Activated CD4-positive, alpha-beta T cell treated with anti-CD3 and anti-CD28 coated beads for 36 hours (primary cell): ENCODE results near the gene SYPL1. TPM values are rescaled to one million over a fixed set of nuclear protein-coding genes. Genes with fewer than 3 reads are reported as not detected.
A peak's percentile ranks its signal among the peaks of the same experiment; 100 is the strongest.

ENCODE experiments used
- ATAC-seq: fragments of 200-7000 bp; cut with Tn5 transposase; one replicate; pipeline ENCODE4 v1.10.0; 2021; ENCODE audit warnings: mild to moderate bottlenecking, moderate library complexity
- CTCF ChIA-PET: fragments of 350-600 bp; sonication (Branson Sonifier 250); formaldehyde crosslinking; loops from one replicate; lab custom pipeline; 2021; ENCODE audit warnings: antibody characterized with exemption; lab: Charles Lee
- POLR2A ChIA-PET: fragments of 350-600 bp; sonication (Branson Sonifier 250); formaldehyde crosslinking; loops from one replicate; lab custom pipeline; 2021; ENCODE audit warnings: antibody characterized with exemption, inconsistent platforms; lab: Charles Lee
- DNase-seq: peaks from one replicate; pipeline ENCODE4 v3.0.0-alpha.2; 2020
- H3K27ac Mint-ChIP-seq: one replicate; pipeline ENCODE4 v1.8.0; 2021; ENCODE audit warnings: mixed read lengths
- H3K27me3 Mint-ChIP-seq: one replicate; pipeline ENCODE4 v1.8.0; 2021; ENCODE audit warnings: mixed read lengths
- H3K36me3 Mint-ChIP-seq: one replicate; pipeline ENCODE4 v1.8.0; 2021; ENCODE audit warnings: low read depth, mixed read lengths
- H3K4me1 Mint-ChIP-seq: one replicate; pipeline ENCODE4 v1.8.0; 2021; ENCODE audit warnings: mixed read lengths
- H3K4me3 Mint-ChIP-seq: one replicate; pipeline ENCODE4 v1.8.0; 2021; ENCODE audit warnings: mild to moderate bottlenecking, moderate library complexity, mixed read lengths
- H3K9me3 Mint-ChIP-seq: one replicate; pipeline ENCODE4 v1.8.0; 2021; ENCODE audit warnings: low read depth, mixed read lengths
- intact Hi-C, 2 experiments: fragments of 100-400 bp; cut with DNase I in 1 of 2; cut with micrococcal nuclease in 1 of 2; formaldehyde crosslinking; loops; one replicate each; pipeline versions ENCODE4 v1.14.2 to v1.15.1; 2022 to 2024; cut with DNase I, micrococcal nuclease
- total RNA-seq, 2 experiments: library from RNA; stranded (reverse); gene quantifications; one replicate each; pipeline ENCODE4 v1.2.3, GENCODE V29; 2021

Gene SYPL1
- total RNA-seq, 2 experiments from 2014 or later = 23.7 to 28.8 TPM

- Mint-ChIP-seq H3K4me1 (peaks cover 60% of the 10 kb centered on the region), H3K27me3 (no peaks in the 10 kb centered on the region), H3K4me3 (peak overlapping the region; percentile 16), H3K36me3 (peaks cover 6% of the 10 kb centered on the region), H3K9me3 (no peaks in the 10 kb centered on the region), H3K27ac (peak overlapping the region; percentile 49)
- intact Hi-C loops = loop anchor here (5.0 to 10.0 kb wide), 5 partner anchors 175 to 1635 kb away; partner anchors contain the start of genes CBLL1 (in 1 of the 2), HBP1 (in 1 of the 2) and NAMPT (in 1 of the 2)
- DNase-seq (no peak), ATAC-seq (no peak)
- POLR2A ChIA-PET = no interaction called here
- CTCF ChIA-PET = interaction anchor here (0.7 kb wide), 1 partner anchor 52 kb away, joined by 3 read pairs; no protein-coding TSS in a partner anchor
These were observed 2.4 kb downstream of the SYPL1 start for GRCh38 chr7:106109521-106110237.

- intact Hi-C loops = loop anchor here in 1 of 2 experiments (1.0 kb wide), 1 partner anchor 233 kb away; the partner anchor contains the start of gene ATXN7L1
- Mint-ChIP-seq H3K27ac (peak overlapping the region; percentile 49), H3K4me3 (peak overlapping the region; percentile 7), H3K9me3 (no peaks in the 10 kb centered on the region), H3K36me3 (peaks cover 6% of the 10 kb centered on the region), H3K27me3 (no peaks in the 10 kb centered on the region), H3K4me1 (peaks cover 58% of the 10 kb centered on the region)
- CTCF ChIA-PET = interaction anchor here (0.8 kb wide), 1 partner anchor 51 kb away, joined by 3 read pairs; no protein-coding TSS in a partner anchor
- POLR2A ChIA-PET = no interaction called here
- DNase-seq = no peak
- ATAC-seq = no peak
These were observed 3.1 kb downstream of the SYPL1 start for GRCh38 chr7:106108991-106109390.

- peaks cover 66% of the 10 kb centered on the region for H3K4me1 Mint-ChIP-seq
- no peaks in the 10 kb centered on the region for H3K27me3 Mint-ChIP-seq
- H3K9me3 Mint-ChIP-seq = no peaks in the 10 kb centered on the region
- ChIA-PET CTCF (interaction anchor here (1.3 to 2.9 kb wide), 3 partner anchors 10 to 63 kb away, joined by 4 to 14 read pairs (median 4); no protein-coding TSS in a partner anchor), POLR2A (no interaction called here)
- peaks cover 9% of the 10 kb centered on the region for H3K36me3 Mint-ChIP-seq
- no peak for DNase-seq
- intact Hi-C loops = no loop called here
- H3K4me3 Mint-ChIP-seq = no peak overlapping the region
- no peak for ATAC-seq
- no peak overlapping the region for H3K27ac Mint-ChIP-seq
These were observed 7.3 kb downstream of the SYPL1 start for GRCh38 chr7:106104721-106105260.

GRCh38 chr7:106102387-106102966, 9.6 kb downstream of the SYPL1 start:
- no peak for ATAC-seq
- no peak for DNase-seq
- peaks cover 62% of the 10 kb centered on the region for H3K4me1 Mint-ChIP-seq
- ChIA-PET POLR2A (interaction anchor here (0.6 kb wide), 1 partner anchor 439 kb away, joined by 4 read pairs; no protein-coding TSS in a partner anchor), CTCF (interaction anchor here (1.0 to 2.9 kb wide), 6 partner anchors 9 to 68 kb away, joined by 3 to 14 read pairs (median 6); no protein-coding TSS in a partner anchor)
- intact Hi-C loops = no loop called here
- H3K27ac Mint-ChIP-seq = no peak overlapping the region
- H3K36me3 Mint-ChIP-seq = peaks cover 8% of the 10 kb centered on the region
- H3K27me3 Mint-ChIP-seq = no peaks in the 10 kb centered on the region
- H3K9me3 Mint-ChIP-seq = no peaks in the 10 kb centered on the region
- H3K4me3 Mint-ChIP-seq = no peak overlapping the region

GRCh38 chr7:106101726-106102125, 10.4 kb downstream of the SYPL1 start:
- peaks cover 62% of the 10 kb centered on the region for H3K4me1 Mint-ChIP-seq
- H3K27ac Mint-ChIP-seq = no peak overlapping the region
- DNase-seq (no peak), ATAC-seq (no peak)
- no peaks in the 10 kb centered on the region for H3K27me3 Mint-ChIP-seq
- H3K9me3 Mint-ChIP-seq = no peaks in the 10 kb centered on the region
- CTCF ChIA-PET = interaction anchor here (1.0 kb wide), 1 partner anchor 69 kb away, joined by 3 read pairs; no protein-coding TSS in a partner anchor
- H3K36me3 Mint-ChIP-seq = peaks cover 8% of the 10 kb centered on the region
- H3K4me3 Mint-ChIP-seq = no peak overlapping the region
- intact Hi-C loops = no loop called here
- POLR2A ChIA-PET = no interaction called here

- intact Hi-C loops = no loop called here
- H3K27ac Mint-ChIP-seq = no peak overlapping the region
- CTCF ChIA-PET = interaction anchor here (1.0 to 2.0 kb wide), 4 partner anchors 10 to 20 kb away, joined by 3 to 5 read pairs (median 3); partner anchors contain the start of gene SYPL1
These were observed 11.1 kb downstream of the SYPL1 start for GRCh38 chr7:106100863-106101629.

GRCh38 chr7:106099539-106099938, 12.6 kb downstream of the SYPL1 start:
- POLR2A ChIA-PET = no interaction called here
- CTCF ChIA-PET = interaction anchor here (2.0 kb wide), 1 partner anchor 11 kb away, joined by 5 read pairs; no protein-coding TSS in a partner anchor
- intact Hi-C loops = no loop called here
- no peak for ATAC-seq
- Mint-ChIP-seq H3K27ac (no peak overlapping the region), H3K4me3 (no peak overlapping the region), H3K27me3 (no peaks in the 10 kb centered on the region), H3K9me3 (no peaks in the 10 kb centered on the region), H3K36me3 (peaks cover 7% of the 10 kb centered on the region), H3K4me1 (peaks cover 50% of the 10 kb centered on the region)
- DNase-seq = no peak

More at GRCh38 chr7:106100863-106101629, 11.1 kb downstream of the SYPL1 start:
- Mint-ChIP-seq H3K9me3 (no peaks in the 10 kb centered on the region), H3K36me3 (peaks cover 8% of the 10 kb centered on the region), H3K27me3 (no peaks in the 10 kb centered on the region), H3K4me3 (no peak overlapping the region), H3K4me1 (peaks cover 62% of the 10 kb centered on the region)
- POLR2A ChIA-PET = no interaction called here
- ATAC-seq (no peak), DNase-seq (no peak)

GRCh38 chr7:106098889-106099288, 13.2 kb downstream of the SYPL1 start:
- POLR2A ChIA-PET = no interaction called here
- ATAC-seq = no peak

GRCh38 chr7:106095634-106096033, 16.5 kb downstream of the SYPL1 start:
- H3K9me3 Mint-ChIP-seq = no peaks in the 10 kb centered on the region
- peaks cover 11% of the 10 kb centered on the region for H3K36me3 Mint-ChIP-seq
- intact Hi-C loops = no loop called here
- CTCF ChIA-PET = interaction anchor here (0.7 to 1.0 kb wide), 2 partner anchors 14 to 57 kb away, joined by 3 read pairs; no protein-coding TSS in a partner anchor
- ATAC-seq (no peak), DNase-seq (no peak)
- peaks cover 19% of the 10 kb centered on the region for H3K4me1 Mint-ChIP-seq
- no peaks in the 10 kb centered on the region for H3K27me3 Mint-ChIP-seq
- H3K4me3 Mint-ChIP-seq = no peak overlapping the region
- POLR2A ChIA-PET = interaction anchor here (0.6 to 1.2 kb wide), 2 partner anchors 24 to 540 kb away, joined by 4 to 5 read pairs; no protein-coding TSS in a partner anchor
- no peak overlapping the region for H3K27ac Mint-ChIP-seq

More at GRCh38 chr7:106098889-106099288, 13.2 kb downstream of the SYPL1 start:
- intact Hi-C loops = no loop called here
- H3K36me3 Mint-ChIP-seq = peaks cover 9% of the 10 kb centered on the region
- H3K4me1 Mint-ChIP-seq = peaks cover 47% of the 10 kb centered on the region
- H3K27me3 Mint-ChIP-seq = no peaks in the 10 kb centered on the region
- no peaks in the 10 kb centered on the region for H3K9me3 Mint-ChIP-seq
- no peak for DNase-seq
- CTCF ChIA-PET = interaction anchor here (2.0 kb wide), 1 partner anchor 12 kb away, joined by 5 read pairs; no protein-coding TSS in a partner anchor
- H3K27ac Mint-ChIP-seq = peak overlapping the region; percentile 44
- no peak overlapping the region for H3K4me3 Mint-ChIP-seq

GRCh38 chr7:106094780-106095179, 17.3 kb downstream of the SYPL1 start:
- H3K27ac Mint-ChIP-seq = no peak overlapping the region
- DNase-seq (no peak), ATAC-seq (no peak)
- H3K27me3 Mint-ChIP-seq = no peaks in the 10 kb centered on the region
- intact Hi-C loops = no loop called here
- ChIA-PET CTCF (interaction anchor here (0.7 to 3.1 kb wide), 4 partner anchors 8 to 59 kb away, joined by 3 to 10 read pairs (median 4); no protein-coding TSS in a partner anchor), POLR2A (interaction anchor here (1.2 kb wide), 1 partner anchor 22 kb away, joined by 3 read pairs; no protein-coding TSS in a partner anchor)
- peaks cover 11% of the 10 kb centered on the region for H3K36me3 Mint-ChIP-seq
- H3K4me3 Mint-ChIP-seq = no peak overlapping the region
- peaks cover 12% of the 10 kb centered on the region for H3K4me1 Mint-ChIP-seq
- no peaks in the 10 kb centered on the region for H3K9me3 Mint-ChIP-seq
